CD4-positive, alpha-beta T cell treated with Interferon gamma for 1 hour (primary cell): Measurements from ENCODE around the gene TLDC2.
"Not testable (repeated sequence)": the region's sequence is repeated elsewhere in the genome, so short reads cannot be mapped to it uniquely, and the experiment has no call there.

Experiments used
- DNase-seq: peaks from one replicate; pipeline ENCODE4 v3.0.0-alpha.2; 2020

Gene TLDC2

GRCh38 chr20:36875702-36876472, at the start of gene TLDC2:
TLDC2 (plus strand) TSS chr20:36876138; CDS start chr20:36876175, 37 bp downstream.
- no peak for DNase-seq

DNA sequence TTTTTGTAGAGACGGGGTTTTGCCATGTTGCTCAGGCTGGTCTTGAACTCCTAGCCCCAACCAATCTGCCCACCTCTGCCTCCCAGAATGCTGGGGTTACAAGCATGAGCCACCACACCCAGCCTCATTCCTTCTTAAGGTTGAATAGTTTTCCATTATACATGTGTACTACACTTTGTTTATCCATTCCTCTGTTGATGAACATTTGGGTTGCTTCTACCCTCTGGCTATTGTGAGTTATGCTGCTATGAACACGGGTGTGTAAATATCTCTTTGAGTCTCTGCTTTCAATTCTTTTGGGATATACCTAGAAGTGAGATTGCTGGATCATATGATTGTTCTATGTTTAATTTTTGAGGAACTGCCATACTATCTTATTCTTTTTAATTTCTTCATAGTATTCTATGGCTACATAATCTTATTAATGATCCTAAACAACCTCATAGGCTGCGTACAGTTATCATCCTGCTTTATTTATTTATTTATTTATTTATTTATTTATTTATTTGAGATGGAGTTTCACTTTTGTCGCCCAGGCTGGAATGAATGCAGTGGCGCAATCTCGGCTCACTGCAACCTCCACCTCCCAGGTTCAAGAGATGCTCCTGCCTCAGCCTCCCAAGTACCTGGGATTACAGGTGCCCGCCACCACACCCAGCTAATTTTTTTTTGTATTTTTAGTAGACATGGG, 49.2 kb upstream of the TLDC2 start:
- DNase-seq = no peak

- no peak for DNase-seq
These were observed 48.2 kb upstream of the TLDC2 start for GRCh38 chr20:36827541-36828279.

DNA sequence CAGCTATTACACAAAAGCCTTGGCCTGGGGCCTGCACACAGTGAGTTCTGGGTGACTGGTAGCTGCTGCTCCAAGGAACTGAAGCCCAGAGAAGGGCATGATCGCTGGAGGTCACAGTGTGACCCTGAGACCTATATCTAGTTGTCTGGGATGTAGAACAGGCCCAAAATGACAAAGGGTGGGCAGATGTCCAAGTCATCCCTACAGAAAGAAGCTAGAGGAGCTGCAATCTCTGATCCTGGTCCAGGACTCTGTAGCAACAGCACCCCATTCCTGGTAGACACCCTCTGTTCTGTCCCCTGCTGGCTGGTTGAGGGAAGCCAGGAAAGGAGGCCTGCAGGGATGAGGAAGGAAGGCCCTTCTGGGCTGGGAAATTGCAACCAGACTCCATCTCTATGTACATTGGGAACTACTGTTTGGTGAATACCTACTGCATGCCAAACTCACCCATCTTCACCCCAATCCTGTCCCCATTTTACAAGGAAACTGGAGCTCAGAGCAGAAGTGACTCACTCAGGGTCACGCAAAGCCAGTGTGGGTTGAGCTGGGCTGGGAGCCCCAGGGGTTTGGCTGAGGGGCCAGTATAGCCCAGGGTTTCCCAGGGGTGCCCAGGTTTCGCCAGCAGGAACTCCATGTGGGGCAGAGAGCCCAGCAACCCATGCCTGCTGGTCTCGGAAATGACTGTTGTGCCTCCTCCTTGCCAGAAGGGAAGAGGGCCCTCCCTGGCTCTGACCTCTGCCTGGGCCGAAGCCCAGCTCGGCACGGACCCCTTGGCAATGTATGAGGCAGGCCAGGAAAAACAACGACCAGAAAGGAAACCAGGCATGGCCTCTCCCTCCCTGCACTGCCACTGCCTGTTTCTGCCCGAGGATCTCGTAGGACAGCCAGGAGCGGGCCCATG, 44.9 kb upstream of the TLDC2 start:
- no peak for DNase-seq

- DNase-seq = no peak
These were observed 43.1 kb upstream of the TLDC2 start for GRCh38 chr20:36832791-36833190.

- no peak for DNase-seq
These were observed 42.5 kb upstream of the TLDC2 start for GRCh38 chr20:36833275-36834020.

- no peak for DNase-seq
These were observed 40.9 kb upstream of the TLDC2 start for GRCh38 chr20:36835025-36835424.

DNA sequence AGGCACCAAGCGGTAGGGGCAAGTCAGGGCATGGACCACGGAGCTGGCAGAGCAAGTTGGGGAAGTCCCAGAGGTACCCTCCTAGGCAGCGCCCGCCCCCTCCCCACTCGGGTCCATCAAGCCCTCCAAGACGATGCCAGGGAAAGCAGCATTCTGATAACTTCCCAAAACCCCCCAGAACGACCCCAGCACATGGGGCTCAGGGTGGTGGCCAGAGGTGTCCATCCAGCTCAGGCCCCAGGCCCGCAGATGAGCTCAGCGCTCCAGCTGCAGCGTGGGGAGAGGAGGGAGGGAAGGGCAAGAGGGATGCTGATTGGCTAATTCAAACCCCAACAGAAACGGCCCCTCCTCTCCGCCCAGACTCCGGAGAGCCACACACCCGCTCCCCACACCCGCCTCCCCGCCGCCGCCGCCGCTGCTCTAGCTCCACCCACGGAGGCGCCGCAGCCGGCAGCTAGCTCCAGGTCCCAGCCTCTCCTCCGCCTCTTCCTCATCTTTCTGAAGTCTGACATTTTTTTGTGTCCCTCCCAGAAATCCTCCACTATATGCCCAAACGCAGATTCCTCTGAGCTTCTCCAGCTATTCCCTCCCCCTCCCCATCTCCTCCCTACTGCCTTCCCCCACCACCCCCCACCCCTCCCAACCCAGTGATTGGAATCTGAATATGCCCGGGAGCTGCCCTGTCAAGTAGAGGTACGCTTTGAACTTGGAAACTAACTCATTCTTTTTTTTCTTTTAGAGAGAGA, 40.3 kb upstream of the TLDC2 start:
- DNase-seq = peak; percentile 87

DNA sequence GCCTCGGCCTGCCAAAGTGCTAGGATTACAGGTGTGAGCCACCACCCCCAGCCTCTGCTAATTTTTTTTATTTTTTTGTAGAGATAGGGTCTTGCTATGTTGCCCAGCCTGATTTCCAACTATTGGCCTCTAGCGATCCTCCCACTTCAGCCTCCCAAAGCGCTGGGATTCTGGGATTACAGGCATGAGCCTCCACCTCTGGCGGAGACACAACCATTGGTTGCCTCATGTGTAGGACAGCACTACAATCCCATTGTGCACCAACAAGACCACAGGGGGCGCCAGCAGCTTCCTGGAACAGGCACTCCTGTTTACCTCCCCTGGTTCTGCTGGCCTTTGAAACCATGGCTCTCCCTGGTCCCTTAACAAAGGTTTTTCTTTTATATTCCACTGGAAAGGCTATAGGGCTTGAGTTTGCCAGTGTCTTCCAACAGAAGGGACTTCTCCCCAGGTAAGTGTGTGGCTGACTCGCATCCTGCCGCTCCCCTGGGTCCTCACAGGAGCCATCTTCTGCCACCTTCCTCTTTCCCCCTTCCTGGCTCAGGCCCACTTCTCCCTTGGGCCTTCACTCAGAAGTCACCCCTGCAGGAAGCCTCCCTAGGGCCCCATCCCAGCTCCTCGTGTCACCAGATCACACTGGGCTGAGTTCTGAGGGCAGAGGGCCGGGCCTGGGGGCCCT, 39.2 kb upstream of the TLDC2 start:
- peak; percentile 50 for DNase-seq

DNA sequence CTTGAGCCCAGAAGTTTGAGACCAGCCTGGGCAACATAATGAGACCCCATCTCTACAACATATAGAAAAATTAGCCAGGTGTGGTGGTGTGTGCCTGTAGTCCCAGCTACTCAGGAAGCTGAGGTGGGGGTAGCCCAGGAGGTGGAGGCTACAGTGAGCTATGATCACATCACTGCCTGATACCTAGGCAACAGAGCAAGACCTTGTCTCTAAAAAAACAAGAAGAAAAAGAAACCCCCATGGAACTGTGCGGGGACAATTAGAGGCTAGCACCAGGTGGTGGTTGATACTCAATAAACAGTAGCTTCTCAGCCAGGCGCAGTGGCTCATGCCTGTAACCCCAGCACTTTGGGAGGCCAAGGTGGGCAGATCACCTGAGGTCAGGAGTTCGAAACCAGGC, 37.6 kb upstream of the TLDC2 start:
- peak; percentile 58 for DNase-seq

DNA sequence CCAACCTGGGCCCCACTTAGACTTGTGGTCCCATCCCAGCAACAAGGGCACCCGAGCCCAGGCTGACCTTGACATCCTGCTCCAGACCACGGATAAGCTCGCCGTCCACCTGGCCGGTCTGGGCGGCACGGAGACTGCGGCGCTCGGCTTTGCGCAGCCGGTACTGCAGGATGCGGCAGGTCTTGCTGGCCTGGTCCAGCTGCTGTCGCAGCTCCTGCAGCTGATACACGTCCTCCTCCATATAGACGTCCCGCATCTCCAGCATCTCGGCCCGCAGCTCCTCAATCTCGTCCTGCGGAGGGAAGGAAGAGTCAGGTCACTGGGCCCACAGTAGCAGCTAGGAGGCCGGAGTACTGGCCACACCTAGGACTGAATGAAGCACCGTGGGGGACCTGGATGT, 36.8 kb upstream of the TLDC2 start:
- DNase-seq = no peak

DNA sequence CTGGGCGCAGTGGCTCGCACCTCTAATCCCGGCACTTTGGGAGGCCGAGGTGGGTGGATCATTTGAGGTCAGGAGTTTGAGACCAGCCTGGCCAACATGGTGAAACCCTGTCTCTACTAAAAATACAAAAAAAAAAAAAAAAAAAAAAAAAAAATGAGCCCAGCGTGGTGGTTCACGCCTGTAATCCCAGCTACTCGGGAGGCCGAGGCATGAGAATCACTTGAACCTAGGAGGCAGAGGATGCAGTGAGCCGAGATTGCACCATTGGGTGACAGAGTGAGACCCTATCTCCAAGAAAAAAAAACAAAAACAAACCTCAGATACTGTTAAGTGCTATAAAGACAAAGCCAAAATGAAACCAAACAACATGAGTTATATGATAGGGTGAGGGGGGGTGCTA, 34.9 kb upstream of the TLDC2 start:
- DNase-seq = not testable (repeated sequence)

DNA sequence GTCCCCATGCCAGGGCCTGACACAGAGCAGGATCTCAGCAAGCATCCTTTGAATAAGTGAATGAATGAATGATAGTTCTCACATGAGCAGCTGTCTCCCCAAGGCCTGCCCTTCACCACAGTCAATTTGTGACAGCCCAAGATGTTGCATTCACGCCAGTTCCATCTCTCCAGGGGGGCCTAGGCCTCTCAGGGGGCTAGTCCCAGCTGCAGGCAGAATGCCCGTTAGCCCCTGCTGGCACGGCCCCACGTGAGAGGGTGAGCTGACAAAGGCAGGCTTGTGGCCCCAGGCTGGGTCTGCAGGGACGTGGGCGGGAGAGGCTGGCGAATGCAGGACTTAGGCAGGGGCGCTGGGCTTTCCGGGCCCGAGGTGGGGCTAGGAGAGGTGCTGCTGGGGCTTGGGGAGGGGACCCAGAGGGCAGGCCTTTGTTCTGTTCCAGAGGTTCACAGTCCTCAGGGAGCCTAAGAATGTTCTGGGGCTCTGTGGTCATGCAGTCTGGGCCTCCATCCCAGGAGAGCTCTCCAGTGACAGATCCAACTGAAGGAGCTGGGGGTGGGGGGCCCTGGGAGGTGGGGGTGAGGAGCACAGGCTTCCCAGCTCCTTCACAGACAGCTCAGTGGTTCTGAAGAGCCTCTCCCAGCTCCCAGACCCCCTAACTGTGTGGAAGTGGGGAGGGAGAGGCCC, 30.5 kb upstream of the TLDC2 start:
- no peak for DNase-seq

DNA sequence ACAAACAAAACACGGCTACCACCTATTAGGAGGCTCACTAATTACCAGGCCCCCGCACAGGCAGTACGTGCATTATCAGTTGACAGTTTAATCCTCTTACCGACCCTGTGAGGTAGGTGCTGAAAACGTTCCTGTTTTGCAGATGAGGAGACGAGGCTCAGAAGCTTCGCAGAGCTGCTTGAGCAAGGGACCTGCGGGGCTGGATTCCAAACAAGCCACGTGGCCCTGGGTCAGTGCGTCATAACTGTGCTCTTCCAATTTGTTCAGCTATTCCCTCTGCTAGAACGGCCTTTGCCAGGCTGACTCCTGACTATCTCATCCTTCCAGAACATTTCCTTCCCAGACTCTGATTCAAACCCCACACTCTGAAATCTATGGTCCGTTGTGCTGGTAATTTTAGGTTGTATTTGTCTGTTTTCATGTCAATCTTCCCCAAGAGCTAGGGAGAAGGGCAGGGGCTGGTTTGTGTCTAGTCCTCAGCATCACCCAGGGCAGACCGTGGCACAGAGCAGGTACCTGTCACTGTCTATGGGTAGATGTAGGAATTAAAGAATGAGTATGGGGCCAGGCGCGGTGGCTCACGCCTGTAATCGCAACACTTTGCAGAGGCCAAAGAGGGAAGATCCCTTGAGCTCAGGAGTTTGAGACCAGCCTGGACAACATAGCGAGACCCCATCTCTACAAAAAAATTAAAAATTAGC, 28.8 kb upstream of the TLDC2 start:
- DNase-seq = no peak

- no peak for DNase-seq
These were observed 28.3 kb upstream of the TLDC2 start for GRCh38 chr20:36847710-36848040.

- no peak for DNase-seq
These were observed 27.8 kb upstream of the TLDC2 start for GRCh38 chr20:36848078-36848660.

GRCh38 chr20:36848677-36849076, 27.3 kb upstream of the TLDC2 start:
- no peak for DNase-seq

DNA sequence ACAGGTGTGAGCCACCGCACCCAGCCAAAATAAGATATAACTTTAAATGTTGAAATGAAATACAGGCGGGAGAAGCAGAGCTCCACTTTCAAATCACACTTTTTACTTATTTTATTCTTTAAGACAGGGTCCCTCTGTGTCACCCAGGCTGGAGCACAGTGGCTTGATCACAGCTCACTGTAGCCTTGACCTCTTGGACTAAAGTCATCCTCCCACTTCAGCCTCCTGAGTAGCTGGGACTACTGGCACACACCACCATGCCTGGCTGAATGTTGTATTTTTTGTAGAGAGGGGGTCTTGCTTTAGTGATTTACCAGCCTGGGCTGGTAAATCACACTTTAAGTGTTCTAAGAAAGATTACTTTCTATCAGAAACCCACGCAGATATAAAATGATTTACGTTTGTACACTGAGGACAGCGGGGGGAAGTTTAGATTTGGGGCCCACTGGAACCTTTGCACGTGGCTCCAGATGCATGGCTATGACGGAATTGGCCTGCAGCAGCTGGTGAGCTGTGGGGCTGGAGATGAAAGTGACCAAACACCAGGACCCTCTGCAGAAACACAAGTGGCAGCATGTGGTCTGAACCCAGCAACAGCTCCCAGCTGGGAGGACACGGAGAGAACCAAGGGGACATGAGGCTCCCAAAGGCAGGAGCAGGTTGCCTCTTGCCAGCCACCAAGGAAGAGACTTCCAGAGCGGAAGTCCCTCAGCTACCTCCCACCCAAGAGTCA, 26.4 kb upstream of the TLDC2 start:
- no peak for DNase-seq
